ENCODE results near the gene RXRA. TPM values are rescaled to one million over a fixed set of nuclear protein-coding genes. Genes with fewer than 3 reads are reported as not detected.

Gene RXRA
- total RNA-seq, 1 experiment from 2014 or later = 29.9 TPM

GRCh38 chr9:134408939-134409737 is 82.9 kb downstream of the RXRA start:
- no peaks in the 10 kb centered on the region for H3K9me3 Mint-ChIP-seq
- H3K27me3 Mint-ChIP-seq (ENCODE audit: low read depth) = no peaks in the 10 kb centered on the region
- no peaks in the 10 kb centered on the region for H3K79me2 ChIP-seq (ENCODE audit: insufficient read depth, low read length)
- H3K23me2 ChIP-seq (ENCODE audit: insufficient read length, low read depth, low read length, poor library complexity, severe bottlenecking) = no peaks in the 10 kb centered on the region
- H3K9me3 ChIP-seq (ENCODE audit: control insufficient read depth, low read depth, low read length) = no peaks in the 10 kb centered on the region
- H3K4ac ChIP-seq (ENCODE audit: low read depth, low read length) = no peak overlapping the region
- H3K4me1 Mint-ChIP-seq = peaks cover 5 to 30% of the 10 kb centered on the region in 2 experiments
- H3K36me3 Mint-ChIP-seq (ENCODE audit: insufficient read depth in 1 of 3, low read depth in 3 of 3) = peaks cover 0 to 6% (median 0%) of the 10 kb centered on the region in 3 experiments; a peak in 3 of 7 replicates
- no peak overlapping the region for H3K27ac ChIP-seq (ENCODE audit: insufficient read length, low read depth, low read length)
- no peak overlapping the region for H2AFZ ChIP-seq (ENCODE audit: low read length)
- no peak overlapping the region for H3K23ac ChIP-seq (ENCODE audit: insufficient read length, low read depth, low read length)
- no peaks in the 10 kb centered on the region for H3K79me1 ChIP-seq (ENCODE audit: insufficient read depth, low read depth, low read length, poor library complexity, severe bottlenecking)
- no peak overlapping the region; a peak in 1 of 5 replicates for H3K4me3 Mint-ChIP-seq
- no peak overlapping the region for H3K18ac ChIP-seq (ENCODE audit: insufficient read length, low read depth, low read length)
- no peak overlapping the region for H4K8ac ChIP-seq (replicated peaks; ENCODE audit: insufficient read length, low read depth, low read length)
- no peak overlapping the region for H3T11ph ChIP-seq (ENCODE audit: low read length)
- H4K5ac ChIP-seq (ENCODE audit: insufficient read length, low read depth, low read length) = no peak overlapping the region
- H2BK120ac ChIP-seq (ENCODE audit: low read depth, low read length, poor library complexity, severe bottlenecking) = no peak overlapping the region
- no peak overlapping the region for H2BK15ac ChIP-seq (ENCODE audit: low read depth, low read length)
- no peak overlapping the region for H3K56ac ChIP-seq (ENCODE audit: insufficient read length, low read depth, low read length)
- H3K4me2 ChIP-seq (ENCODE audit: insufficient read depth, insufficient read length, low read length) = no peak overlapping the region
- H2AK5ac ChIP-seq (ENCODE audit: insufficient read length, low read length) = no peak overlapping the region
- DNase-seq = no peak
- WGBS (ENCODE audit: extremely low coverage, insufficient read length, low lambda C conversion rate) = no CpG with 5 or more reads among the region's 40 CpGs
- H2BK20ac ChIP-seq (ENCODE audit: low read depth, low read length, poor library complexity, severe bottlenecking) = no peak overlapping the region
- no peak overlapping the region for H4K91ac ChIP-seq (ENCODE audit: insufficient read length, low read depth, low read length)
- no peak overlapping the region for H3K9ac ChIP-seq (ENCODE audit: extremely low read depth, insufficient read length, low read length)
- no peak overlapping the region; the same call in 1 of the 2 replicates for H3K14ac ChIP-seq (ENCODE audit: insufficient read depth, low read length)
- TF ChIP-seq, protein P1, sequence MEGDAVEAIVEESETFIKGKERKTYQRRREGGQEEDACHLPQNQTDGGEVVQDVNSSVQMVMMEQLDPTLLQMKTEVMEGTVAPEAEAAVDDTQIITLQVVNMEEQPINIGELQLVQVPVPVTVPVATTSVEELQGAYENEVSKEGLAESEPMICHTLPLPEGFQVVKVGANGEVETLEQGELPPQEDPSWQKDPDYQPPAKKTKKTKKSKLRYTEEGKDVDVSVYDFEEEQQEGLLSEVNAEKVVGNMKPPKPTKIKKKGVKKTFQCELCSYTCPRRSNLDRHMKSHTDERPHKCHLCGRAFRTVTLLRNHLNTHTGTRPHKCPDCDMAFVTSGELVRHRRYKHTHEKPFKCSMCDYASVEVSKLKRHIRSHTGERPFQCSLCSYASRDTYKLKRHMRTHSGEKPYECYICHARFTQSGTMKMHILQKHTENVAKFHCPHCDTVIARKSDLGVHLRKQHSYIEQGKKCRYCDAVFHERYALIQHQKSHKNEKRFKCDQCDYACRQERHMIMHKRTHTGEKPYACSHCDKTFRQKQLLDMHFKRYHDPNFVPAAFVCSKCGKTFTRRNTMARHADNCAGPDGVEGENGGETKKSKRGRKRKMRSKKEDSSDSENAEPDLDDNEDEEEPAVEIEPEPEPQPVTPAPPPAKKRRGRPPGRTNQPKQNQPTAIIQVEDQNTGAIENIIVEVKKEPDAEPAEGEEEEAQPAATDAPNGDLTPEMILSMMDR (conservative IDR thresholded peaks at IDR 0.05) = no peak
- no peak overlapping the region for H2BK5ac ChIP-seq (ENCODE audit: insufficient read length, low read length)
- no peaks in the 10 kb centered on the region for H3K4me1 ChIP-seq (ENCODE audit: insufficient read depth, low read length)
- H2BK12ac ChIP-seq (ENCODE audit: insufficient read length, low read depth, low read length) = no peak overlapping the region
- H4K20me1 ChIP-seq (ENCODE audit: control insufficient read depth, insufficient read depth, insufficient read length) = no peaks in the 10 kb centered on the region
- peak overlapping the region in 1 of 3 experiments; percentile 96; a peak in 2 of 7 replicates for H3K27ac Mint-ChIP-seq
- no peaks in the 10 kb centered on the region for H3K27me3 ChIP-seq (ENCODE audit: insufficient read depth, low read length)
